SU-DHL-6 (cell line): Measurements from ENCODE around the gene ACSL3.

Source experiments
- EZH2phosphoT487 ChIP-seq: fragments of 200-600 bp; sonication (generic), shearing (Covaris generic); conservative IDR thresholded peaks from 2 replicates; pipeline ENCODE4 v1.6.1; 2018; ENCODE audit warnings: mild to moderate bottlenecking, antibody characterized with exemption, low read length, moderate library complexity, mixed read lengths
- TF ChIP-seq, protein P1 (sequence below): fragments of 200-600 bp; sonication (generic); IDR thresholded peaks from one replicate; pipeline ENCODE4 v1.5.1; 2017; ENCODE audit warnings: antibody characterized with exemption, mild to moderate bottlenecking, low read length, moderate library complexity; ENCODE audit not compliant: insufficient read depth, poor library complexity, severe bottlenecking

GRCh38 chr2:222969491-222969890 is 108.7 kb downstream of the ACSL3 start:
- TF ChIP-seq, protein P1, sequence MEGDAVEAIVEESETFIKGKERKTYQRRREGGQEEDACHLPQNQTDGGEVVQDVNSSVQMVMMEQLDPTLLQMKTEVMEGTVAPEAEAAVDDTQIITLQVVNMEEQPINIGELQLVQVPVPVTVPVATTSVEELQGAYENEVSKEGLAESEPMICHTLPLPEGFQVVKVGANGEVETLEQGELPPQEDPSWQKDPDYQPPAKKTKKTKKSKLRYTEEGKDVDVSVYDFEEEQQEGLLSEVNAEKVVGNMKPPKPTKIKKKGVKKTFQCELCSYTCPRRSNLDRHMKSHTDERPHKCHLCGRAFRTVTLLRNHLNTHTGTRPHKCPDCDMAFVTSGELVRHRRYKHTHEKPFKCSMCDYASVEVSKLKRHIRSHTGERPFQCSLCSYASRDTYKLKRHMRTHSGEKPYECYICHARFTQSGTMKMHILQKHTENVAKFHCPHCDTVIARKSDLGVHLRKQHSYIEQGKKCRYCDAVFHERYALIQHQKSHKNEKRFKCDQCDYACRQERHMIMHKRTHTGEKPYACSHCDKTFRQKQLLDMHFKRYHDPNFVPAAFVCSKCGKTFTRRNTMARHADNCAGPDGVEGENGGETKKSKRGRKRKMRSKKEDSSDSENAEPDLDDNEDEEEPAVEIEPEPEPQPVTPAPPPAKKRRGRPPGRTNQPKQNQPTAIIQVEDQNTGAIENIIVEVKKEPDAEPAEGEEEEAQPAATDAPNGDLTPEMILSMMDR, result no peak
- TF ChIP-seq EZH2phosphoT487, result no peak
